ENCODE data around the gene SPTSSA. TPM values are rescaled to one million over a fixed set of nuclear protein-coding genes. Genes with fewer than 3 reads are reported as not detected.
"Not testable (repeated sequence)": the region's sequence is repeated elsewhere in the genome, so short reads cannot be mapped to it uniquely, and the experiment has no call there.

Gene SPTSSA
- total RNA-seq, 3 donors from 2014 or later (not counting 1 experiment from before 2014, with no cell fraction given), result 3.2 to 4.9 (median 4.9) TPM

DNA sequence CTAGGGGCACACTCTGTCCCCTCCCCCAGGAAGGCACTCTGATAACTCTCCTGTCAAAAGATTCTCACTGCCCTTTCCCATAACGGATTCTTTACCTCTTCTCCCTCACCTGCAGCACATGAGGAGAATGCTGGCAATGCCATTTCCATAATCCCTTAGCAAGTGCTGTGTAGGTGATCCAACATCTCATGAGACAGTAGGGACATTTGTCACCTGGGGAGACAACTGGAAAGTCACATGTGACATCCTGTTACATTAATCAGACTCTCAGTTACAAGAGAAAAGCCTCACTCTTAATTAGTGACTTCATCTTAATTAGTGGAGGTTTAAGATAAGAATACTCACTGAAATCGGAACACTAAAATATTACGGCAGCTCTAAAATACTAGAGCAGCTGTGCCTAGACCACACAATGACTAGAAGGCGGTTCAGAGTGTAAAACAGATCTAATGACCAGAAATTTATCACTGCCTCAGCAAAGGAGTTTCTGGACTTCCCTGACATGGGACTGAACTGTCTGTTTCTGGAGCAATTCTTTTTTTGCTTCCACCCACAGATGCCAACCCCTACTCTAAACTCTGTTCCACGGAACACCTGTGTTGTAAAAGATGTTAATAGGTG lies 75.1 kb downstream of the SPTSSA start:
- ATAC-seq (no peak), DNase-seq (no peak)
- Mint-ChIP-seq H3K4me1 (no peaks in the 10 kb centered on the region), H3K27me3 (ENCODE audit: low read depth in 2 of 2) (peaks cover 8% of the 10 kb centered on the region in 2 donors), H3K36me3 (peaks cover 4% of the 10 kb centered on the region), H3K9me3 (peaks cover 3% of the 10 kb centered on the region in 2 donors), H3K27ac (no peak overlapping the region), H3K4me3 (no peak overlapping the region)
- H3K36me3 ChIP-seq (ENCODE audit: control insufficient read depth, insufficient read depth, low read length), result no peaks in the 10 kb centered on the region
- H3K4me1 ChIP-seq (ENCODE audit: control insufficient read depth, insufficient read depth, low read length), result no peaks in the 10 kb centered on the region
- TF ChIP-seq, protein P1, sequence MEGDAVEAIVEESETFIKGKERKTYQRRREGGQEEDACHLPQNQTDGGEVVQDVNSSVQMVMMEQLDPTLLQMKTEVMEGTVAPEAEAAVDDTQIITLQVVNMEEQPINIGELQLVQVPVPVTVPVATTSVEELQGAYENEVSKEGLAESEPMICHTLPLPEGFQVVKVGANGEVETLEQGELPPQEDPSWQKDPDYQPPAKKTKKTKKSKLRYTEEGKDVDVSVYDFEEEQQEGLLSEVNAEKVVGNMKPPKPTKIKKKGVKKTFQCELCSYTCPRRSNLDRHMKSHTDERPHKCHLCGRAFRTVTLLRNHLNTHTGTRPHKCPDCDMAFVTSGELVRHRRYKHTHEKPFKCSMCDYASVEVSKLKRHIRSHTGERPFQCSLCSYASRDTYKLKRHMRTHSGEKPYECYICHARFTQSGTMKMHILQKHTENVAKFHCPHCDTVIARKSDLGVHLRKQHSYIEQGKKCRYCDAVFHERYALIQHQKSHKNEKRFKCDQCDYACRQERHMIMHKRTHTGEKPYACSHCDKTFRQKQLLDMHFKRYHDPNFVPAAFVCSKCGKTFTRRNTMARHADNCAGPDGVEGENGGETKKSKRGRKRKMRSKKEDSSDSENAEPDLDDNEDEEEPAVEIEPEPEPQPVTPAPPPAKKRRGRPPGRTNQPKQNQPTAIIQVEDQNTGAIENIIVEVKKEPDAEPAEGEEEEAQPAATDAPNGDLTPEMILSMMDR (IDR thresholded peaks at IDR 0.05), result no peak
- H3K4me3 ChIP-seq (ENCODE audit: low read length), result no peak overlapping the region
- H3K27me3 ChIP-seq (ENCODE audit: control insufficient read depth, insufficient read depth, low read length), result no peaks in the 10 kb centered on the region
- peaks cover 4% of the 10 kb centered on the region for H3K9me3 ChIP-seq (ENCODE audit: control insufficient read depth, insufficient read depth, low read length)
- intact Hi-C loops (cut with micrococcal nuclease), result no loop called here
- no peak overlapping the region for H3K27ac ChIP-seq (ENCODE audit: low read length)
- 92% methylated on average over 5 of the region's 5 CpGs for WGBS (ENCODE audit: insufficient coverage)

DNA sequence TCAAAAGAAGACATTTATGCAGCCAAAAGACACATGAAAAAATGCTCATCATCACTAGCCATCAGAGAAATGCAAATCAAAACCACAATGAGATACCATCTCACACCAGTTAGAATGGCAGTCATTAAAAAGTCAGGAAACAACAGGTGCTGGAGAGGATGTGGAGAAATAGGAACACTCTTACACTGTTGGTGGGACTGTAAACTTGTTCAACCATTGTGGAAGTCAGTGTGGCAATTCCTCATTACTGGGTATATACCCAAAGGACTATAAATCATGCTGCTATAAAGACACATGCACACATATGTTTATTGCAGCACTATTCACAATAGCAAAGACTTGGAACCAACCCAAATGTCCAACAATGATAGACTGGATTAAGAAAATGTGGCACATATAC lies 76.2 kb downstream of the SPTSSA start:
- H3K9me3 Mint-ChIP-seq; H3K4me3 Mint-ChIP-seq; H3K27me3 Mint-ChIP-seq (ENCODE audit: low read depth in 2 of 2); H3K27me3 ChIP-seq (ENCODE audit: control insufficient read depth, insufficient read depth, low read length); H3K9me3 ChIP-seq (ENCODE audit: control insufficient read depth, insufficient read depth, low read length); H3K4me1 Mint-ChIP-seq; ATAC-seq; DNase-seq; H3K36me3 Mint-ChIP-seq; H3K27ac ChIP-seq (ENCODE audit: low read length); H3K27ac Mint-ChIP-seq; H3K36me3 ChIP-seq (ENCODE audit: control insufficient read depth, insufficient read depth, low read length); H3K4me3 ChIP-seq (ENCODE audit: low read length); intact Hi-C loops (cut with micrococcal nuclease); H3K4me1 ChIP-seq (ENCODE audit: control insufficient read depth, insufficient read depth, low read length): not testable (repeated sequence)

DNA sequence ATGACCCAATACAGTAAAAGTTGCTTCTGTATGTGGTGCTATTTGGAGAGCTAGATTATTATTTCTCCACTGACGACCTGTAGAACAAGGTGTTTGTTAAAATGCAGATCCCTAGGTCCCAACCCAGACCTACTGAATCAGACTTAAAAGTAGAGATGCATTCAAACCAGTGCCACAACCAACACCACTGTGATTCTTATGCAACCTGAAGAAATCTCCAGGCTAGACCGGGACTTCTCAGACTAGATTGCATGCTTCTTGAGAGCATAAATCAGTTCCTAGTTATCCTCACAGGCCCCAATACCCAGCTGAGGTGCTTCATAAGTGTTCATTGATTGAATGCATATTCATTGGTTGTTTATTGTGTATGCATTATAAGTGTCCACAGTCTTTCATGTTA lies 78.2 kb downstream of the SPTSSA start:
- Histone ChIP-seq H3K27me3 (ENCODE audit: control insufficient read depth, insufficient read depth, low read length) (no peaks in the 10 kb centered on the region), H3K9me3 (ENCODE audit: control insufficient read depth, insufficient read depth, low read length) (no peaks in the 10 kb centered on the region), H3K4me1 (ENCODE audit: control insufficient read depth, insufficient read depth, low read length) (no peaks in the 10 kb centered on the region), H3K27ac (ENCODE audit: low read length) (no peak overlapping the region), H3K36me3 (ENCODE audit: control insufficient read depth, insufficient read depth, low read length) (no peaks in the 10 kb centered on the region), H3K4me3 (ENCODE audit: low read length) (no peak overlapping the region)
- Mint-ChIP-seq H3K4me3 (no peak overlapping the region), H3K27me3 (ENCODE audit: low read depth in 2 of 2) (peaks cover 10 to 15% of the 10 kb centered on the region in 2 donors), H3K9me3 (no peaks in the 10 kb centered on the region), H3K4me1 (no peaks in the 10 kb centered on the region), H3K36me3 (peaks cover 4% of the 10 kb centered on the region), H3K27ac (no peak overlapping the region)
- intact Hi-C loops (cut with micrococcal nuclease), result no loop called here
- no peak for ATAC-seq
- DNase-seq, result no peak
- 91% methylated on average over 1 of the region's 2 CpGs for WGBS (ENCODE audit: insufficient coverage)
- TF ChIP-seq, protein P1 (IDR thresholded peaks at IDR 0.05), result no peak

Other genes with a start within 250 kb of the SPTSSA start
- 10 to 100 TPM; 70.5 to 96.6 (median 76.1) TPM for gene EAPP, start 77.5 kb upstream of the SPTSSA start, total RNA-seq
- gene SNX6, start 167.9 kb upstream of the SPTSSA start, total RNA-seq, result 10 to 100 TPM; 62.6 to 77.7 (median 67.1) TPM

All from natural killer cell (primary cell).